ENCODE measurements around the gene ANGEL1.

DNA sequence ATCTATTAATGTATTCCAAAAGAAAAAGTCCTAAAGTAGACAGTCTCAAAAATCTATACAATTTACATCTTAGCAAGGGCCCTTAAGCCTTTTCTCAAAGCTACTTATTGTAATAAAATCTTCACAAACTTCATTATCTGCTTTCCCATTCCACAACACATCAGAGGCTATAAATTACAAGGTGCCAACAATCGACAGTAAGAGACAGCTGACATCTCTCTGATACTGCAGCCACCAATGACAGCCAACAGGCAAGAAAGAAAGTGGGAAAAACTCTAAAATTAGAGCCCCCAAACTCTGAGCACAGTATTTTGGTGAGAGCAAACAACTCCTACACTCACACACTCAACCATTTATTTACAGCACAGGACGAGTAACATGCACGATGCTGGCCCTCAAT, 2.2 kb downstream of the ANGEL1 start:
- TF ChIP-seq, protein P1, sequence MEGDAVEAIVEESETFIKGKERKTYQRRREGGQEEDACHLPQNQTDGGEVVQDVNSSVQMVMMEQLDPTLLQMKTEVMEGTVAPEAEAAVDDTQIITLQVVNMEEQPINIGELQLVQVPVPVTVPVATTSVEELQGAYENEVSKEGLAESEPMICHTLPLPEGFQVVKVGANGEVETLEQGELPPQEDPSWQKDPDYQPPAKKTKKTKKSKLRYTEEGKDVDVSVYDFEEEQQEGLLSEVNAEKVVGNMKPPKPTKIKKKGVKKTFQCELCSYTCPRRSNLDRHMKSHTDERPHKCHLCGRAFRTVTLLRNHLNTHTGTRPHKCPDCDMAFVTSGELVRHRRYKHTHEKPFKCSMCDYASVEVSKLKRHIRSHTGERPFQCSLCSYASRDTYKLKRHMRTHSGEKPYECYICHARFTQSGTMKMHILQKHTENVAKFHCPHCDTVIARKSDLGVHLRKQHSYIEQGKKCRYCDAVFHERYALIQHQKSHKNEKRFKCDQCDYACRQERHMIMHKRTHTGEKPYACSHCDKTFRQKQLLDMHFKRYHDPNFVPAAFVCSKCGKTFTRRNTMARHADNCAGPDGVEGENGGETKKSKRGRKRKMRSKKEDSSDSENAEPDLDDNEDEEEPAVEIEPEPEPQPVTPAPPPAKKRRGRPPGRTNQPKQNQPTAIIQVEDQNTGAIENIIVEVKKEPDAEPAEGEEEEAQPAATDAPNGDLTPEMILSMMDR (IDR thresholded peaks at IDR 0.05): no peak
- no peak for TF ChIP-seq EP300 (IDR thresholded peaks at IDR 0.05)
- no peak for TF ChIP-seq POLR2A (IDR thresholded peaks at IDR 0.05)

Measured in tibial nerve (tissue), 4 donors.